HepG2 (cell line): ENCODE data around the gene TMEM114. TPM values are rescaled to one million over a fixed set of nuclear protein-coding genes. Genes with fewer than 3 reads are reported as not detected.
A peak's percentile ranks its signal among the peaks of the same experiment; 100 is the strongest.

Experiments used
- ATF7 ChIP-seq, 2 experiments: fragments of 450-650 bp in 1 of 2; sonication (generic) in 1 of 2; formaldehyde crosslinking in 1 of 2; IDR thresholded peaks; 2 replicates each; pipeline versions ENCODE4 v1.4.0 to v1.6.1; 2016 to 2020; ENCODE audit warnings: antibody characterized with exemption in 1 of 2, mild to moderate bottlenecking in 1 of 2, missing genetic modification reagents in 1 of 2
- E2F1 ChIP-seq: sonication (generic); formaldehyde crosslinking; IDR thresholded peaks from 2 replicates; pipeline ENCODE4 v1.5.0; 2020; ENCODE audit warnings: missing genetic modification reagents
- GRHL1 ChIP-seq: sonication (generic); formaldehyde crosslinking; conservative IDR thresholded peaks from 2 replicates; pipeline ENCODE4 v1.8.0; 2022; ENCODE audit warnings: missing genetic modification reagents
- HDAC2 ChIP-seq: sonication (generic); formaldehyde crosslinking; IDR thresholded peaks from 2 replicates; pipeline ENCODE4 v1.4.0; 2020; ENCODE audit warnings: missing genetic modification reagents
- MTERF4 ChIP-seq: sonication (generic); formaldehyde crosslinking; IDR thresholded peaks from 2 replicates; pipeline ENCODE4 v1.8.0; 2023; ENCODE audit warnings: mild to moderate bottlenecking, missing genetic modification reagents
- NCOR1 ChIP-seq: fragments of 200-600 bp; sonication (generic); IDR thresholded peaks from 2 replicates; pipeline ENCODE4 v1.7.0; 2017; ENCODE audit warnings: antibody characterized with exemption, low read length, borderline replicate concordance
- NR1H2 ChIP-seq: sonication (generic); formaldehyde crosslinking; IDR thresholded peaks from 2 replicates; pipeline ENCODE4 v1.8.1; 2022; ENCODE audit warnings: low read depth, missing genetic modification reagents, borderline replicate concordance
- RNF219 ChIP-seq: sonication (generic); formaldehyde crosslinking; IDR thresholded peaks from 2 replicates; pipeline ENCODE4 v1.5.0; 2020; ENCODE audit warnings: mild to moderate bottlenecking, missing genetic modification reagents
- SATB2 ChIP-seq: sonication (generic); formaldehyde crosslinking; IDR thresholded peaks from 2 replicates; pipeline ENCODE4 v1.5.0; 2020; ENCODE audit warnings: missing genetic modification reagents
- SMAD9 ChIP-seq: sonication (generic); formaldehyde crosslinking; IDR thresholded peaks from 2 replicates; pipeline ENCODE4 v1.5.1; 2020; ENCODE audit warnings: mild to moderate bottlenecking, missing genetic modification reagents
- SNAI1 ChIP-seq: sonication (generic); formaldehyde crosslinking; IDR thresholded peaks from 2 replicates; pipeline ENCODE4 v1.5.0; 2020; ENCODE audit warnings: mild to moderate bottlenecking, missing genetic modification reagents, borderline replicate concordance
- TRAFD1 ChIP-seq: sonication (generic); formaldehyde crosslinking; IDR thresholded peaks from 2 replicates; pipeline ENCODE4 v1.5.1; 2020; ENCODE audit warnings: missing genetic modification reagents, mild to moderate bottlenecking, borderline replicate concordance
- TRIM22 ChIP-seq: fragments of 450-650 bp; IDR thresholded peaks from 2 replicates; pipeline ENCODE4 v1.6.1; 2017
- ZFP82 ChIP-seq: sonication (generic); formaldehyde crosslinking; IDR thresholded peaks from 2 replicates; pipeline ENCODE4 v1.5.1; 2020; ENCODE audit warnings: mild to moderate bottlenecking, missing genetic modification reagents, borderline replicate concordance
- ZNF33B ChIP-seq: sonication (generic); formaldehyde crosslinking; IDR thresholded peaks from 2 replicates; pipeline ENCODE4 v1.5.1; 2020; ENCODE audit warnings: mild to moderate bottlenecking, missing genetic modification reagents
- ZNF383 ChIP-seq: sonication (generic); formaldehyde crosslinking; IDR thresholded peaks from 2 replicates; pipeline ENCODE4 v1.4.0; 2020; ENCODE audit warnings: missing genetic modification reagents, mild to moderate bottlenecking, borderline replicate concordance
- ZNF44 ChIP-seq: sonication (generic); formaldehyde crosslinking; IDR thresholded peaks from 2 replicates; pipeline ENCODE4 v1.5.1; 2020; ENCODE audit warnings: mild to moderate bottlenecking, missing genetic modification reagents
- ZNF678 ChIP-seq: sonication (generic); formaldehyde crosslinking; IDR thresholded peaks from 2 replicates; pipeline ENCODE4 v1.4.0; 2020; ENCODE audit warnings: mild to moderate bottlenecking, missing genetic modification reagents
- ZNF713 ChIP-seq: sonication (generic); formaldehyde crosslinking; IDR thresholded peaks from 2 replicates; pipeline ENCODE4 v1.4.0; 2020; ENCODE audit warnings: mild to moderate bottlenecking, missing genetic modification reagents
- polyA plus RNA-seq, 8 experiments: library from polyadenylated mRNA; depleted of rRNA in 3 of 8; stranded (reverse) in 7 of 8; unstranded in 1 of 8; fragments of >200 nt; fragmentation: Illumina TruSeq in 4 of 8; extraction: Trizol in 4 of 8; gene quantifications; 2 replicates each; pipeline versions ENCODE4 v1.2.1 to v1.2.3, GENCODE V29; 2011 to 2016; ENCODE audit warnings: low read depth in 4 of 8, missing spikeins in 1 of 8, mixed read lengths in 1 of 8; ENCODE audit not compliant: insufficient read depth in 1 of 8
- total RNA-seq, 5 experiments: library from RNA; depleted of rRNA; stranded (reverse); fragments of >200 nt; fragmentation: Illumina TruSeq; extraction: Trizol; gene quantifications; 2 replicates each; pipeline ENCODE4 v1.2.3, GENCODE V29; 2016; ENCODE audit warnings: low read depth in 1 of 5

TMEM114 gene
- total and polyA plus RNA-seq, 2 of the 13 experiments (the other 11 are each of a cell fraction or from before 2014, with no cell fraction given), result not detected

- no peak for TF ChIP-seq ZNF383 (CRISPR knock-in tag)
- no peak for TF ChIP-seq ZNF33B (CRISPR knock-in tag)
- no peak for TF ChIP-seq NR1H2 (CRISPR knock-in tag)
- no peak for TF ChIP-seq SATB2
- no peak for TF ChIP-seq HDAC2 (CRISPR knock-in tag)
- TF ChIP-seq ZNF713 (CRISPR knock-in tag), result no peak
- TF ChIP-seq NCOR1, result 0 out of 2 replicates have a peak, but pooled peaks have one; percentile 25
- TF ChIP-seq MTERF4 (CRISPR knock-in tag), result 0 out of 2 replicates have a peak, but pooled peaks have one; percentile 29
- no peak for TF ChIP-seq ZFP82 (CRISPR knock-in tag)
- no peak for TF ChIP-seq ZNF678
- TF ChIP-seq SNAI1, result no peak
- TF ChIP-seq SMAD9 (CRISPR knock-in tag), result no peak
- TF ChIP-seq E2F1 (CRISPR knock-in tag), result no peak
- TF ChIP-seq TRAFD1 (CRISPR knock-in tag), result peak; percentile 45; the same call in 1 of the 2 replicates
- TF ChIP-seq ZNF44 (CRISPR knock-in tag), result no peak
- no peak for TF ChIP-seq GRHL1 (CRISPR knock-in tag)
- TF ChIP-seq RNF219 (CRISPR knock-in tag), result no peak
- TF ChIP-seq TRIM22, result no peak
- no peak for TF ChIP-seq ATF7 (IDR thresholded peaks at IDR 0.05)
- no peak for TF ChIP-seq ATF7 (CRISPR knock-in tag; IDR thresholded peaks at IDR 0.05)
These were observed 40.1 kb upstream of the TMEM114 start (continued) for GRCh38 chr16:8630255-8630953.
